Endothelial cell of umbilical vein (primary cell): ENCODE results near the gene SYNPO2.

Experiments
- CTCF ChIP-seq, 2 donors: IDR thresholded peaks; 1 replicate in 1 of 2; 2 replicates in 1 of 2; pipeline ENCODE4 v1.5.1; 2011; ENCODE audit warnings: low read length in 2 of 2, mild to moderate bottlenecking in 2 of 2, moderate library complexity in 2 of 2, control low read depth in 1 of 2, inconsistent platforms in 1 of 2, low read depth in 1 of 2; ENCODE audit not compliant: insufficient read depth in 1 of 2; ENCODE audit errors: extremely low read depth in 1 of 2
- EZH2 ChIP-seq: IDR thresholded peaks from 2 replicates; pipeline ENCODE4 v1.6.1; 2012; ENCODE audit warnings: borderline replicate concordance, low read depth, mild to moderate bottlenecking, moderate library complexity, low read length, inconsistent platforms; ENCODE audit not compliant: severe bottlenecking
- GATA2 ChIP-seq: IDR thresholded peaks from 2 replicates; pipeline ENCODE4 v1.7.0; 2011; ENCODE audit warnings: low read depth, mild to moderate bottlenecking, moderate library complexity, mixed read lengths, low read length; ENCODE audit not compliant: insufficient read length, insufficient read depth
- MAX ChIP-seq: IDR thresholded peaks from 2 replicates; pipeline ENCODE4 v1.6.1; 2011; ENCODE audit not compliant: insufficient read depth, insufficient read length
- POLR2A ChIP-seq: IDR thresholded peaks from 2 replicates; pipeline ENCODE4 v1.6.1; 2012; ENCODE audit warnings: low read depth, mild to moderate bottlenecking, control low read depth, low read length
- POLR2AphosphoS5 ChIP-seq: IDR thresholded peaks from 2 replicates; pipeline ENCODE4 v1.6.1; 2012; ENCODE audit warnings: low read depth, mild to moderate bottlenecking, control low read depth, low read length, moderate library complexity; ENCODE audit not compliant: insufficient read depth

GRCh38 chr4:118997601-118998000, 108.9 kb downstream of the SYNPO2 start:
- TF ChIP-seq CTCF (IDR thresholded peaks at IDR 0.05; ENCODE audit: extremely low read depth in 1 of 2, insufficient read depth in 1 of 2, low read depth in 1 of 2, low read length in 2 of 2) (no peak), POLR2AphosphoS5 (no peak), GATA2 (no peak), EZH2 (no peak), MAX (no peak), POLR2A (no peak)
